Activated effector memory CD4-positive, alpha-beta T cell treated with anti-CD3 and anti-CD28 coated beads, Interleukin-2, amount 50 U/mL, for 16 hours (primary cell): ENCODE measurements around the gene PPP2R2D.
A peak's percentile ranks its signal among the peaks of the same experiment; 100 is the strongest.

ENCODE experiments used
- DNase-seq: peaks from one replicate; pipeline ENCODE4 v3.0.0-alpha.2; 2020

Gene PPP2R2D

GRCh38 chr10:131909014-131909808, 8.4 kb downstream of the PPP2R2D start:
- DNase-seq: no peak

- no peak for DNase-seq
Measured at GRCh38 chr10:131909929-131910328, 9.1 kb downstream of the PPP2R2D start.

GRCh38 chr10:131910663-131911314, 10.0 kb downstream of the PPP2R2D start:
- no peak for DNase-seq

GRCh38 chr10:131911451-131911850, 10.6 kb downstream of the PPP2R2D start:
- DNase-seq: no peak

- no peak for DNase-seq
Measured at GRCh38 chr10:131912620-131913019, 11.8 kb downstream of the PPP2R2D start.

- no peak for DNase-seq
Measured at GRCh38 chr10:131915484-131915883, 14.7 kb downstream of the PPP2R2D start.

GRCh38 chr10:131915990-131916766, 15.4 kb downstream of the PPP2R2D start:
- DNase-seq: no peak

GRCh38 chr10:131916767-131917160, 16.0 kb downstream of the PPP2R2D start:
- peak; percentile 77 for DNase-seq

GRCh38 chr10:131917496-131917895, 16.7 kb downstream of the PPP2R2D start:
- DNase-seq: peak; percentile 72

- peak; percentile 71 for DNase-seq
Measured at GRCh38 chr10:131919461-131919860, 18.7 kb downstream of the PPP2R2D start.

GRCh38 chr10:131920151-131920550, 19.3 kb downstream of the PPP2R2D start:
- DNase-seq: peak; percentile 77

GRCh38 chr10:131920693-131921092, 19.9 kb downstream of the PPP2R2D start:
- no peak for DNase-seq

- DNase-seq: no peak
Measured at GRCh38 chr10:131921184-131921583, 20.4 kb downstream of the PPP2R2D start.

- DNase-seq: no peak
Measured at GRCh38 chr10:131923038-131923756, 22.4 kb downstream of the PPP2R2D start.

- no peak for DNase-seq
Measured at GRCh38 chr10:131925011-131925649, 24.3 kb downstream of the PPP2R2D start.

- no peak for DNase-seq
Measured at GRCh38 chr10:131925716-131926115, 24.9 kb downstream of the PPP2R2D start.

- no peak for DNase-seq
Measured at GRCh38 chr10:131926253-131926652, 25.4 kb downstream of the PPP2R2D start.

- no peak for DNase-seq
Measured at GRCh38 chr10:131926743-131927595, 26.2 kb downstream of the PPP2R2D start.

- peak; percentile 75 for DNase-seq
Measured at GRCh38 chr10:131928248-131929095, 27.7 kb downstream of the PPP2R2D start.

- DNase-seq: no peak
Measured at GRCh38 chr10:131929122-131929845, 28.5 kb downstream of the PPP2R2D start.
